Caco-2 (cell line): ENCODE data around the gene TPRG1L. TPM values are rescaled to one million over a fixed set of nuclear protein-coding genes. Genes with fewer than 3 reads are reported as not detected.

Experiments used
- BruUV-seq: library from RNA; stranded (reverse); fragments of 400-500 nt; replicated peaks from 2 replicates; lab custom pipeline; 2021; lab: Mats Ljungman, UMichigan
- CTCF ChIA-PET: fragments of 300-600 bp; sonication (Branson Sonifier 250); formaldehyde crosslinking; loops from one replicate; lab custom pipeline; 2022; ENCODE audit warnings: antibody characterized with exemption; lab: Charles Lee
- POLR2A ChIA-PET: fragments of 300-600 bp; sonication (Branson Sonifier 250); formaldehyde crosslinking; loops from one replicate; lab custom pipeline; 2022; ENCODE audit warnings: antibody characterized with exemption; lab: Charles Lee
- DNase-seq, 2 experiments: peaks; one replicate each; pipeline versions ENCODE4 v3.0.0 to v3.0.0-alpha.2; 2020 to 2022
- H3K27me3 ChIP-seq: replicated peaks from 2 replicates; pipeline ENCODE4 v1.6.0; 2011; ENCODE audit warnings: low read length; ENCODE audit not compliant: control insufficient read depth, insufficient read depth
- H3K36me3 ChIP-seq: 2 replicates; pipeline ENCODE4 v1.5.1; 2011; ENCODE audit warnings: low read length; ENCODE audit not compliant: control insufficient read depth, insufficient read depth
- H3K4me1 ChIP-seq: fragments of 250-450 bp; sonication (Bioruptor Pico); 2 replicates; pipeline ENCODE4 v1.5.1; 2020; ENCODE audit warnings: mild to moderate bottlenecking
- H3K4me3 ChIP-seq: 2 replicates; pipeline ENCODE4 v1.5.1; 2011; ENCODE audit warnings: low read depth, mild to moderate bottlenecking, control low read depth, low read length
- H3K9me3 ChIP-seq: fragments of 250-450 bp; sonication (Bioruptor Pico); 2 replicates; pipeline ENCODE4 v1.5.1; 2020; ENCODE audit warnings: mild to moderate bottlenecking, moderate library complexity
- H3K27ac Mint-ChIP-seq: one replicate; pipeline ENCODE4 v1.8.0; 2022; ENCODE audit warnings: mixed read lengths; ENCODE audit not compliant: unreplicated experiment
- H3K27me3 Mint-ChIP-seq: one replicate; pipeline ENCODE4 v1.8.0; 2022; ENCODE audit warnings: mixed read lengths; ENCODE audit not compliant: insufficient read depth, unreplicated experiment
- H3K36me3 Mint-ChIP-seq: one replicate; pipeline ENCODE4 v1.8.0; 2022; ENCODE audit warnings: mild to moderate bottlenecking, mixed read lengths; ENCODE audit not compliant: insufficient read depth, unreplicated experiment
- H3K4me1 Mint-ChIP-seq: one replicate; pipeline ENCODE4 v1.8.0; 2022; ENCODE audit warnings: low read depth, mixed read lengths; ENCODE audit not compliant: unreplicated experiment
- H3K4me3 Mint-ChIP-seq: one replicate; pipeline ENCODE4 v1.8.0; 2022; ENCODE audit warnings: mild to moderate bottlenecking, moderate library complexity, mixed read lengths; ENCODE audit not compliant: unreplicated experiment
- H3K9me3 Mint-ChIP-seq: one replicate; pipeline ENCODE4 v1.8.0; 2022; ENCODE audit warnings: mixed read lengths; ENCODE audit not compliant: unreplicated experiment
- intact Hi-C: fragments of 100-400 bp; cut with micrococcal nuclease; formaldehyde crosslinking; loops from one replicate; pipeline ENCODE4 v1.10.0; 2022; ENCODE audit not compliant: unreplicated experiment
- total RNA-seq: library from RNA; stranded (reverse); gene quantifications from 2 replicates; pipeline ENCODE4 v1.2.3, GENCODE V29; 2022
- TF ChIP-seq, protein P1 (sequence below), 2 experiments: fragments of 200-600 bp in 1 of 2; IDR thresholded peaks; 1 replicate in 1 of 2; 2 replicates in 1 of 2; pipeline versions ENCODE4 v1.5.1 to v1.8.0; 2011 to 2022; ENCODE audit warnings: antibody characterized with exemption in 1 of 2, control low read depth in 1 of 2, inconsistent platforms in 1 of 2, low read depth in 1 of 2, low read length in 1 of 2, mild to moderate bottlenecking in 1 of 2, moderate library complexity in 1 of 2; ENCODE audit not compliant: insufficient read depth in 1 of 2, severe bottlenecking in 1 of 2, unreplicated experiment in 1 of 2

Gene TPRG1L
- total RNA-seq, 1 experiment from 2014 or later, result 43.9 TPM

DNA sequence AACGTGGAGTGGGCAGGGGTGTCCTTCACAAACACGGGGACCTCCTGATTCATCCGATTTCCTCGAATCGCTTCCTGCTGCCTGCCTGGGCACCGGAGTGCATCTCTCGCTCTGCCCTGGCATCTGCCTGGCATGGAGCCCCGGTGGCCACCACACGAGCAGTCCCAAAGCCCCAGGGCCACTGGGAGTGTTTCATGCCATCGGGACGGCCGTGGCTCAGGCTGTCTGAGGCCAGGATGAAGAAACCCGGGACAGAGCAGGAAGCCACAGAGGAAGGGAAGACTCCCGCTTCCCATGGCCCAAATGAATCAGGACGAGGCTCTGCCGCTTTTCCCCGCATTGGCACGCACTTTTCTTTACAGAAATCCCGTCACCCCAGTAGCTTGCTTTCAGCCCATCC, 45.9 kb upstream of the TPRG1L start:
- no peak overlapping the region for H3K4me3 ChIP-seq
- Mint-ChIP-seq H3K27ac (no peak overlapping the region), H3K4me1 (no peaks in the 10 kb centered on the region), H3K4me3 (no peak overlapping the region), H3K9me3 (no peaks in the 10 kb centered on the region), H3K36me3 (no peaks in the 10 kb centered on the region), H3K27me3 (no peaks in the 10 kb centered on the region)
- BruUV-seq, result no TSS peak
- intact Hi-C loops, result no loop called here
- H3K9me3 ChIP-seq, result no peaks in the 10 kb centered on the region; the same call in 1 of the 2 replicates
- ChIA-PET POLR2A (no interaction called here), CTCF (no interaction called here)
- H3K4me1 ChIP-seq, result no peaks in the 10 kb centered on the region
- no peaks in the 10 kb centered on the region for H3K36me3 ChIP-seq
- no peaks in the 10 kb centered on the region for H3K27me3 ChIP-seq
- DNase-seq, result no peak
- TF ChIP-seq, protein P1, sequence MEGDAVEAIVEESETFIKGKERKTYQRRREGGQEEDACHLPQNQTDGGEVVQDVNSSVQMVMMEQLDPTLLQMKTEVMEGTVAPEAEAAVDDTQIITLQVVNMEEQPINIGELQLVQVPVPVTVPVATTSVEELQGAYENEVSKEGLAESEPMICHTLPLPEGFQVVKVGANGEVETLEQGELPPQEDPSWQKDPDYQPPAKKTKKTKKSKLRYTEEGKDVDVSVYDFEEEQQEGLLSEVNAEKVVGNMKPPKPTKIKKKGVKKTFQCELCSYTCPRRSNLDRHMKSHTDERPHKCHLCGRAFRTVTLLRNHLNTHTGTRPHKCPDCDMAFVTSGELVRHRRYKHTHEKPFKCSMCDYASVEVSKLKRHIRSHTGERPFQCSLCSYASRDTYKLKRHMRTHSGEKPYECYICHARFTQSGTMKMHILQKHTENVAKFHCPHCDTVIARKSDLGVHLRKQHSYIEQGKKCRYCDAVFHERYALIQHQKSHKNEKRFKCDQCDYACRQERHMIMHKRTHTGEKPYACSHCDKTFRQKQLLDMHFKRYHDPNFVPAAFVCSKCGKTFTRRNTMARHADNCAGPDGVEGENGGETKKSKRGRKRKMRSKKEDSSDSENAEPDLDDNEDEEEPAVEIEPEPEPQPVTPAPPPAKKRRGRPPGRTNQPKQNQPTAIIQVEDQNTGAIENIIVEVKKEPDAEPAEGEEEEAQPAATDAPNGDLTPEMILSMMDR (IDR thresholded peaks at IDR 0.05; ENCODE audit: insufficient read depth in 1 of 2, low read depth in 1 of 2, low read length in 1 of 2, severe bottlenecking in 1 of 2, unreplicated experiment in 1 of 2), result no peak

DNA sequence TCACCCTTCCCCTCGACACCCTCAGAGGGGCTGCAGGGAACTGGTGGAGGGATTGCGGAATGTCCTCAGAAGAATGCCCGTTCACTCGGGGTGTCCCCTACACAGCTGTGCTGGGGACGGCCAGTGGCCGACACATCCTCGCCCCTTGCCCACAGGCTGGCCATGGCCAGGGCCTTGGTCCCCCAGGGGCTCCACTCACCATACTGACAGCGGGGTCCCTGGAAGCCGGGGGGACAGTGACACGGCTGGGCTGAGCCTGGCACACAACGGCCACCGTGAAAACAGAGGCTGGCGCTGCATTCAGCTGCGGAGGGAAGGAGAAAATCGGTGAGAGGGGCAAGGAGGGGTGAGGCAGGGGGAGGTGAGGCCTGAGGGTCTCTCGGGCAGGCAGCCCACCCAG, 45.2 kb upstream of the TPRG1L start:
- H3K36me3 ChIP-seq, result no peaks in the 10 kb centered on the region
- no peaks in the 10 kb centered on the region; the same call in 1 of the 2 replicates for H3K9me3 ChIP-seq
- TF ChIP-seq, protein P1 (IDR thresholded peaks at IDR 0.05; ENCODE audit: insufficient read depth in 1 of 2, low read depth in 1 of 2, low read length in 1 of 2, severe bottlenecking in 1 of 2, unreplicated experiment in 1 of 2), result no peak
- no peak overlapping the region for H3K4me3 ChIP-seq
- H3K27ac Mint-ChIP-seq, result no peak overlapping the region
- DNase-seq, result no peak
- CTCF ChIA-PET, result no interaction called here
- H3K27me3 Mint-ChIP-seq, result no peaks in the 10 kb centered on the region
- no peaks in the 10 kb centered on the region for H3K4me1 Mint-ChIP-seq
- H3K4me3 Mint-ChIP-seq, result no peak overlapping the region
- H3K27me3 ChIP-seq, result no peaks in the 10 kb centered on the region
- no peaks in the 10 kb centered on the region for H3K9me3 Mint-ChIP-seq
- intact Hi-C loops, result no loop called here
- no peaks in the 10 kb centered on the region for H3K36me3 Mint-ChIP-seq
- no TSS peak for BruUV-seq
- H3K4me1 ChIP-seq, result no peaks in the 10 kb centered on the region
- POLR2A ChIA-PET, result no interaction called here

DNA sequence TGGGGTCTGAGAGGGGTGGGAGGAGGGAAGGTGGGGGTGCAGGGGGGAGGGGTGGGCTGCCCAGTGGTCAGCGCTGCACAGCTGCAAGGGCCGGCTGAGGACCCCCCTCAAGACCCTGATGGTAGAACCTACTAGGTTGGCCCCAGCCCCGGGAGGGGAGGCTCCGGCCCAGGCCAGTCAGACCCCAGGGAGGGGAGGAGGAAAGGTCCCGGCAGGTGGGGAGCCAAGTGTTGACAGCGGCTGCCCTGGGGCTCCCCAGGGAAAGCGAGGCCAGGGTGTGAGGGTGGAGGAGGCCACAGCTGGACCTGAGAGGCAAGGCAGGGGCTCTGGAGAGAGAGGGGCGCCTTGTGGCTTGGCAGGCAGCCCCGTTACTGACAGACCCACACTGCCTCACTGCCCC, 44.6 kb upstream of the TPRG1L start:
- H3K4me3 Mint-ChIP-seq, result no peak overlapping the region
- no peak overlapping the region for H3K4me3 ChIP-seq
- ChIA-PET POLR2A (no interaction called here), CTCF (no interaction called here)
- H3K36me3 ChIP-seq, result no peaks in the 10 kb centered on the region
- no peak overlapping the region for H3K27ac Mint-ChIP-seq
- H3K27me3 Mint-ChIP-seq, result no peaks in the 10 kb centered on the region
- TF ChIP-seq, protein P1 (IDR thresholded peaks at IDR 0.05; ENCODE audit: insufficient read depth in 1 of 2, low read depth in 1 of 2, low read length in 1 of 2, severe bottlenecking in 1 of 2, unreplicated experiment in 1 of 2), result no peak
- BruUV-seq, result no TSS peak
- no peaks in the 10 kb centered on the region for H3K4me1 Mint-ChIP-seq
- intact Hi-C loops, result no loop called here
- H3K27me3 ChIP-seq, result no peaks in the 10 kb centered on the region
- H3K9me3 ChIP-seq, result no peaks in the 10 kb centered on the region; the same call in 1 of the 2 replicates
- no peak for DNase-seq
- H3K9me3 Mint-ChIP-seq, result no peaks in the 10 kb centered on the region
- no peaks in the 10 kb centered on the region for H3K4me1 ChIP-seq
- no peaks in the 10 kb centered on the region for H3K36me3 Mint-ChIP-seq
